Measurements from ENCODE around the gene ADORA1.

The ADORA1 gene

DNA sequence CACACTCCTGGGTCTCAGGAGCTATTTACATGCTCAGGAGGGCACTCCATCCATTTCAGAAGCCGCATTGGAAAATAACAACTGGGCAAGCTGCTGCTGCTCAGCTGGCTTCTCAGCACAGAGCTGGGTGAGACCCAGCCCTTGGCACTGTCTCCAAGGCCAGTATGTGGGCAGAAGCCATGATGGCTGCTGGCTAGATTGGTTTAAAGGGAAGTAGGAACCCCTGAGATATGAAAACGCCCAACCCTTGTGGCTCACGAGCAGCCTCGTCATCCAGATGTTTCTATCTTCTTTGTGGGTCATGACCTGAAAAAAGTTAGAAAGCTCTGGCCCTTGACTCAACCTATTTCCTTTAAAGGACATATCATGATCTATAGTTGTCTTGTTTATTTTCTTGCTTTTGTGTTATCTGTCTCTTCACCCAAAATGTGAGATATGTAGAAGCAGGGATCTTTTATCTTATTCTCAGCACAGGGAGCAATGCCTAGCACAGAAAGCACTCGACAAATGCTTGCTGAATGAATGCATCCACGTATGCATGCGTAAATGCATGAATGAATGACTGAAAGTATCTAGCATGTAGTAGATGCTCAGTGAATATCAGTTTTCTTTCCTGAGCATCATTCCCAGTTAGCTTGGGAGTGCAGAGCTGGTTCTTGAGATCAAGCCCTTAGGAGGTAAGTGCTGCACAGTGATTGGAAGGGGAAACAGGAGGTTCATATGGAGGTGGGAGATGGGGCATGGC lies 36.5 kb downstream of the ADORA1 start:
- Histone ChIP-seq H3K27ac (ENCODE audit: low read depth, low read length) (no peak overlapping the region), H3F3A (ENCODE audit: insufficient read depth) (no peaks in the 10 kb centered on the region), H3K27me3 (ENCODE audit: low read length) (no peaks in the 10 kb centered on the region), H3K79me2 (ENCODE audit: insufficient read depth, low read length) (no peaks in the 10 kb centered on the region), H2AFZ (ENCODE audit: low read depth, low read length, severe bottlenecking) (no peak overlapping the region), H3K36me3 (ENCODE audit: low read length) (no peaks in the 10 kb centered on the region), H3K4me3 (ENCODE audit: insufficient read depth, low read length, poor library complexity, severe bottlenecking) (no peak overlapping the region), H3K4me2 (ENCODE audit: low read depth, low read length, poor library complexity, severe bottlenecking) (no peak overlapping the region), H4K20me1 (ENCODE audit: low read depth, low read length) (no peaks in the 10 kb centered on the region), H3K9ac (ENCODE audit: low read length) (no peak overlapping the region), H3K9me2 (replicated peaks; ENCODE audit: insufficient read depth, low read length) (no peaks in the 10 kb centered on the region), H3K9me3 (ENCODE audit: insufficient read depth, low read length) (no peaks in the 10 kb centered on the region)
- TF ChIP-seq, protein P1, sequence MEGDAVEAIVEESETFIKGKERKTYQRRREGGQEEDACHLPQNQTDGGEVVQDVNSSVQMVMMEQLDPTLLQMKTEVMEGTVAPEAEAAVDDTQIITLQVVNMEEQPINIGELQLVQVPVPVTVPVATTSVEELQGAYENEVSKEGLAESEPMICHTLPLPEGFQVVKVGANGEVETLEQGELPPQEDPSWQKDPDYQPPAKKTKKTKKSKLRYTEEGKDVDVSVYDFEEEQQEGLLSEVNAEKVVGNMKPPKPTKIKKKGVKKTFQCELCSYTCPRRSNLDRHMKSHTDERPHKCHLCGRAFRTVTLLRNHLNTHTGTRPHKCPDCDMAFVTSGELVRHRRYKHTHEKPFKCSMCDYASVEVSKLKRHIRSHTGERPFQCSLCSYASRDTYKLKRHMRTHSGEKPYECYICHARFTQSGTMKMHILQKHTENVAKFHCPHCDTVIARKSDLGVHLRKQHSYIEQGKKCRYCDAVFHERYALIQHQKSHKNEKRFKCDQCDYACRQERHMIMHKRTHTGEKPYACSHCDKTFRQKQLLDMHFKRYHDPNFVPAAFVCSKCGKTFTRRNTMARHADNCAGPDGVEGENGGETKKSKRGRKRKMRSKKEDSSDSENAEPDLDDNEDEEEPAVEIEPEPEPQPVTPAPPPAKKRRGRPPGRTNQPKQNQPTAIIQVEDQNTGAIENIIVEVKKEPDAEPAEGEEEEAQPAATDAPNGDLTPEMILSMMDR (IDR thresholded peaks at IDR 0.05; ENCODE audit: insufficient read depth, low read length, poor library complexity, severe bottlenecking): no peak
- no peak for TF ChIP-seq EZH2phosphoT487 (conservative IDR thresholded peaks at IDR 0.05; ENCODE audit: low read length)

- Histone ChIP-seq H3K4me3 (ENCODE audit: insufficient read depth, low read length, poor library complexity, severe bottlenecking) (no peak overlapping the region), H4K20me1 (ENCODE audit: low read depth, low read length) (no peaks in the 10 kb centered on the region), H3K27ac (ENCODE audit: low read depth, low read length) (no peak overlapping the region), H3K36me3 (ENCODE audit: low read length) (no peaks in the 10 kb centered on the region), H3K9me3 (ENCODE audit: insufficient read depth, low read length) (no peaks in the 10 kb centered on the region), H3K4me2 (ENCODE audit: low read depth, low read length, poor library complexity, severe bottlenecking) (no peak overlapping the region), H2AFZ (ENCODE audit: low read depth, low read length, severe bottlenecking) (no peak overlapping the region), H3K79me2 (ENCODE audit: insufficient read depth, low read length) (no peaks in the 10 kb centered on the region), H3K9me2 (replicated peaks; ENCODE audit: insufficient read depth, low read length) (no peaks in the 10 kb centered on the region), H3K27me3 (ENCODE audit: low read length) (no peaks in the 10 kb centered on the region), H3K9ac (ENCODE audit: low read length) (no peak overlapping the region), H3F3A (ENCODE audit: insufficient read depth) (no peaks in the 10 kb centered on the region)
- no peak for TF ChIP-seq EZH2phosphoT487 (conservative IDR thresholded peaks at IDR 0.05; ENCODE audit: low read length)
- TF ChIP-seq, protein P1 (IDR thresholded peaks at IDR 0.05; ENCODE audit: insufficient read depth, low read length, poor library complexity, severe bottlenecking): no peak
Observed at GRCh38 chr1:203165101-203165799, 37.7 kb downstream of the ADORA1 start.

DNA sequence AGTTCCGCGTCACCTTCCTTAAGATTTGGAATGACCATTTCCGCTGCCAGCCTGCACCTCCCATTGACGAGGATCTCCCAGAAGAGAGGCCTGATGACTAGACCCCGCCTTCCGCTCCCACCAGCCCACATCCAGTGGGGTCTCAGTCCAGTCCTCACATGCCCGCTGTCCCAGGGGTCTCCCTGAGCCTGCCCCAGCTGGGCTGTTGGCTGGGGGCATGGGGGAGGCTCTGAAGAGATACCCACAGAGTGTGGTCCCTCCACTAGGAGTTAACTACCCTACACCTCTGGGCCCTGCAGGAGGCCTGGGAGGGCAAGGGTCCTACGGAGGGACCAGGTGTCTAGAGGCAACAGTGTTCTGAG lies 38.3 kb downstream of the ADORA1 start:
- no peak overlapping the region for H2AFZ ChIP-seq (ENCODE audit: low read depth, low read length, severe bottlenecking)
- no peak overlapping the region for H3K9ac ChIP-seq (ENCODE audit: low read length)
- H3K4me2 ChIP-seq (ENCODE audit: low read depth, low read length, poor library complexity, severe bottlenecking): no peak overlapping the region
- no peaks in the 10 kb centered on the region for H4K20me1 ChIP-seq (ENCODE audit: low read depth, low read length)
- H3K79me2 ChIP-seq (ENCODE audit: insufficient read depth, low read length): no peaks in the 10 kb centered on the region
- no peaks in the 10 kb centered on the region for H3K9me3 ChIP-seq (ENCODE audit: insufficient read depth, low read length)
- TF ChIP-seq EZH2phosphoT487 (conservative IDR thresholded peaks at IDR 0.05; ENCODE audit: low read length): no peak
- TF ChIP-seq, protein P1 (IDR thresholded peaks at IDR 0.05; ENCODE audit: insufficient read depth, low read length, poor library complexity, severe bottlenecking): no peak
- H3K27me3 ChIP-seq (ENCODE audit: low read length): no peaks in the 10 kb centered on the region
- H3K36me3 ChIP-seq (ENCODE audit: low read length): no peaks in the 10 kb centered on the region
- H3K27ac ChIP-seq (ENCODE audit: low read depth, low read length): no peak overlapping the region
- H3K4me3 ChIP-seq (ENCODE audit: insufficient read depth, low read length, poor library complexity, severe bottlenecking): no peak overlapping the region
- no peaks in the 10 kb centered on the region for H3K9me2 ChIP-seq (replicated peaks; ENCODE audit: insufficient read depth, low read length)
- no peaks in the 10 kb centered on the region for H3F3A ChIP-seq (ENCODE audit: insufficient read depth)

Data from SU-DHL-6 (cell line).